ENCODE results near the gene BMX.

GRCh38 chrX:15549189-15550012 is 48.8 kb downstream of the BMX start:
- TF ChIP-seq POLR2A (IDR thresholded peaks at IDR 0.05) (no peak), CTCF (IDR thresholded peaks at IDR 0.05) (no peak)
